GM23248 (cell line): ENCODE results near the gene POLD3. TPM values are rescaled to one million over a fixed set of nuclear protein-coding genes. Genes with fewer than 3 reads are reported as not detected.

Experiments used
- DNase-seq: peaks from one replicate; pipeline ENCODE4 v3.0.0-alpha.2; 2015
- H2AFZ ChIP-seq: fragments of 200-600 bp; sonication (generic); 2 replicates; pipeline ENCODE4 v1.6.1; 2016; ENCODE audit warnings: antibody characterized with exemption
- H3F3A ChIP-seq: fragments of 200-600 bp; sonication (generic); 2 replicates; pipeline ENCODE4 v1.6.1; 2016; ENCODE audit warnings: mild to moderate bottlenecking, antibody characterized with exemption, mixed run types; ENCODE audit not compliant: insufficient read depth
- H3K27ac ChIP-seq: fragments of 200-600 bp; sonication (generic); 2 replicates; pipeline ENCODE4 v1.5.1; 2016; ENCODE audit warnings: mild to moderate bottlenecking
- H3K27me3 ChIP-seq: fragments of 200-600 bp; sonication (generic); replicated peaks from 2 replicates; pipeline ENCODE4 v1.6.1; 2016; ENCODE audit warnings: mild to moderate bottlenecking; ENCODE audit not compliant: insufficient read depth
- H3K36me3 ChIP-seq: fragments of 200-600 bp; sonication (generic); 2 replicates; pipeline ENCODE4 v1.6.1; 2016; ENCODE audit warnings: low read depth, mild to moderate bottlenecking
- H3K4me1 ChIP-seq: fragments of 200-600 bp; sonication (generic); 2 replicates; pipeline ENCODE4 v1.6.1; 2016; ENCODE audit warnings: mild to moderate bottlenecking; ENCODE audit not compliant: insufficient read depth
- H3K4me2 ChIP-seq: fragments of 200-600 bp; sonication (generic); one replicate; pipeline ENCODE4 v1.6.1; 2016; ENCODE audit warnings: mild to moderate bottlenecking; ENCODE audit not compliant: unreplicated experiment
- H3K4me3 ChIP-seq: fragments of 200-600 bp; sonication (generic); 2 replicates; pipeline ENCODE4 v1.5.1; 2016; ENCODE audit warnings: mild to moderate bottlenecking
- H3K79me2 ChIP-seq: fragments of 200-600 bp; sonication (generic); 2 replicates; pipeline ENCODE4 v1.6.1; 2016; ENCODE audit warnings: mild to moderate bottlenecking; ENCODE audit not compliant: insufficient read depth
- H3K9ac ChIP-seq: fragments of 200-600 bp; sonication (generic); 2 replicates; pipeline ENCODE4 v1.6.1; 2016; ENCODE audit warnings: mild to moderate bottlenecking
- H3K9me2 ChIP-seq: fragments of 200-600 bp; sonication (generic); 2 replicates; pipeline ENCODE4 v1.6.1; 2016; ENCODE audit warnings: mixed run types, mild to moderate bottlenecking, moderate library complexity; ENCODE audit not compliant: insufficient read depth
- H3K9me3 ChIP-seq: fragments of 200-600 bp; sonication (generic); one replicate; pipeline ENCODE4 v1.6.1; 2017; ENCODE audit warnings: low read depth
- H4K20me1 ChIP-seq: fragments of 200-600 bp; sonication (generic); 2 replicates; pipeline ENCODE4 v1.6.0; 2016; ENCODE audit not compliant: insufficient read depth
- EZH2 ChIP-seq: fragments of 200-600 bp; sonication (generic); IDR thresholded peaks from 2 replicates; pipeline ENCODE4 v1.6.1; 2018; ENCODE audit warnings: antibody characterized with exemption, mild to moderate bottlenecking; ENCODE audit not compliant: insufficient read depth, poor library complexity, severe bottlenecking
- EZH2phosphoT487 ChIP-seq: fragments of 200-600 bp; sonication (generic); IDR thresholded peaks from 2 replicates; pipeline ENCODE4 v1.6.1; 2018; ENCODE audit warnings: antibody characterized with exemption, moderate library complexity, mild to moderate bottlenecking, low read depth; ENCODE audit not compliant: insufficient read depth
- WGBS, 2 experiments: methylation state at CpG; one replicate each; pipeline ENCODE4 v1.1.6; 2015 to 2017; ENCODE audit warnings: low lambda C conversion rate in 2 of 2, low coverage in 1 of 2; ENCODE audit errors: missing lambda C conversion rate in 2 of 2; 5-methylcytosine and 5-hydroxymethylcytosine counted together
- in situ Hi-C: fragments of 300-500 bp; cut with MboI; formaldehyde crosslinking; loops from 2 replicates; pipeline ENCODE4 v1.15.0; 2020
- polyA plus RNA-seq: library from polyadenylated mRNA; unstranded; fragments of >200 nt; fragmentation: Nextera tagmentation; extraction: Ambion mirVana; gene quantifications from 2 replicates; pipeline ENCODE4 v1.2.1, GENCODE V29; 2016
- total RNA-seq: library from RNA; depleted of rRNA; stranded (reverse); fragments of >200 nt; shearing (Covaris generic); gene quantifications from 2 replicates; pipeline ENCODE4 v1.2.3, GENCODE V29; 2014

The POLD3 gene
- total and polyA plus RNA-seq, 2 experiments from 2014 or later = 8.4 to 16.5 TPM

- no peak overlapping the region for H3K27ac ChIP-seq
- WGBS, 2 experiments = 98 to 99% methylated on average over 8 of the region's 8 CpGs
- H2AFZ ChIP-seq = no peak overlapping the region
- H3K9me3 ChIP-seq = no peaks in the 10 kb centered on the region
- peaks cover 12% of the 10 kb centered on the region for H3F3A ChIP-seq
- TF ChIP-seq EZH2 (no peak), EZH2phosphoT487 (no peak)
- DNase-seq = no peak
- no peaks in the 10 kb centered on the region for H3K79me2 ChIP-seq
- in situ Hi-C loops = no loop called here
- 0 out of 2 replicates have a peak, but pooled peaks cover 4% of the 10 kb centered on the region for H3K36me3 ChIP-seq
- no peak overlapping the region for H3K4me2 ChIP-seq
- H3K9me2 ChIP-seq = no peaks in the 10 kb centered on the region
- H3K27me3 ChIP-seq = no peaks in the 10 kb centered on the region
- no peak overlapping the region for H3K4me3 ChIP-seq
- no peak overlapping the region for H3K9ac ChIP-seq
- H3K4me1 ChIP-seq = peaks cover 12% of the 10 kb centered on the region
- no peaks in the 10 kb centered on the region for H4K20me1 ChIP-seq
These were observed 48.9 kb downstream of the POLD3 start for GRCh38 chr11:74641289-74641688.

GRCh38 chr11:74641905-74642304 is 49.5 kb downstream of the POLD3 start:
- Histone ChIP-seq H3K27me3 (no peaks in the 10 kb centered on the region), H3F3A (peaks cover 6% of the 10 kb centered on the region), H3K9me3 (no peaks in the 10 kb centered on the region), H3K36me3 (0 out of 2 replicates have a peak, but pooled peaks cover 4% of the 10 kb centered on the region), H3K4me1 (peaks cover 5% of the 10 kb centered on the region), H2AFZ (no peak overlapping the region), H3K9ac (no peak overlapping the region), H3K9me2 (no peaks in the 10 kb centered on the region), H3K4me2 (no peak overlapping the region), H4K20me1 (no peaks in the 10 kb centered on the region), H3K79me2 (no peaks in the 10 kb centered on the region), H3K4me3 (no peak overlapping the region), H3K27ac (no peak overlapping the region)
- no peak for DNase-seq
- TF ChIP-seq EZH2phosphoT487 (no peak), EZH2 (no peak)
- WGBS, 2 experiments = 62 to 71% methylated on average over 4 of the region's 4 CpGs
- in situ Hi-C loops = no loop called here

GRCh38 chr11:74642912-74643311 is 50.5 kb downstream of the POLD3 start:
- H3K27ac ChIP-seq = no peak overlapping the region
- no peak overlapping the region for H3K4me3 ChIP-seq
- H3K4me2 ChIP-seq = no peak overlapping the region
- no peaks in the 10 kb centered on the region for H3F3A ChIP-seq
- no peak for TF ChIP-seq EZH2phosphoT487
- TF ChIP-seq EZH2 = no peak
- 0 out of 2 replicates have a peak, but pooled peaks cover 4% of the 10 kb centered on the region for H3K36me3 ChIP-seq
- no peaks in the 10 kb centered on the region for H3K9me2 ChIP-seq
- in situ Hi-C loops = no loop called here
- no peaks in the 10 kb centered on the region for H3K79me2 ChIP-seq
- no peak for DNase-seq
- H4K20me1 ChIP-seq = no peaks in the 10 kb centered on the region
- H3K9ac ChIP-seq = no peak overlapping the region
- no peaks in the 10 kb centered on the region for H3K27me3 ChIP-seq
- H3K9me3 ChIP-seq = no peaks in the 10 kb centered on the region
- no peaks in the 10 kb centered on the region for H3K4me1 ChIP-seq
- WGBS, 2 experiments = 93 to 99% methylated on average over 5 of the region's 5 CpGs
- no peak overlapping the region for H2AFZ ChIP-seq

- in situ Hi-C loops = no loop called here
- Histone ChIP-seq H3K9me3 (no peaks in the 10 kb centered on the region), H4K20me1 (no peaks in the 10 kb centered on the region)
These were observed 51.7 kb downstream of the POLD3 start for GRCh38 chr11:74644081-74644480.

GRCh38 chr11:74646215-74646614 is 53.8 kb downstream of the POLD3 start:
- Histone ChIP-seq H3K9ac (no peak overlapping the region), H3K4me3 (no peak overlapping the region), H3K9me3 (no peaks in the 10 kb centered on the region), H2AFZ (no peak overlapping the region), H3K36me3 (0 out of 2 replicates have a peak, but pooled peaks cover 2% of the 10 kb centered on the region), H3K27me3 (no peaks in the 10 kb centered on the region), H3F3A (no peaks in the 10 kb centered on the region), H3K79me2 (no peaks in the 10 kb centered on the region), H3K27ac (no peak overlapping the region), H4K20me1 (no peaks in the 10 kb centered on the region), H3K4me1 (no peaks in the 10 kb centered on the region), H3K4me2 (no peak overlapping the region), H3K9me2 (no peaks in the 10 kb centered on the region)
- in situ Hi-C loops = no loop called here
- no peak for TF ChIP-seq EZH2
- DNase-seq = no peak
- 99 to 100% methylated on average over 4 of the region's 4 CpGs for WGBS, 2 experiments

More at GRCh38 chr11:74644081-74644480, 51.7 kb downstream of the POLD3 start:
- Histone ChIP-seq H3K36me3 (0 out of 2 replicates have a peak, but pooled peaks cover 4% of the 10 kb centered on the region), H3K27me3 (no peaks in the 10 kb centered on the region), H3K4me1 (no peaks in the 10 kb centered on the region), H2AFZ (no peak overlapping the region), H3K9me2 (no peaks in the 10 kb centered on the region), H3K4me2 (no peak overlapping the region), H3F3A (no peaks in the 10 kb centered on the region), H3K4me3 (no peak overlapping the region), H3K9ac (no peak overlapping the region), H3K27ac (no peak overlapping the region), H3K79me2 (no peaks in the 10 kb centered on the region)
- DNase-seq = no peak
- WGBS, 2 experiments = 78 to 80% methylated on average over 4 of the region's 4 CpGs
- TF ChIP-seq EZH2phosphoT487 = no peak
